ENCODE data around the gene TEX261. TPM values are rescaled to one million over a fixed set of nuclear protein-coding genes. Genes with fewer than 3 reads are reported as not detected.

The TEX261 gene
- total RNA-seq, 1 experiment from 2014 or later, result 70.0 TPM

- TF ChIP-seq CTCF (IDR thresholded peaks at IDR 0.05; ENCODE audit: insufficient read depth in 1 of 2, low read depth in 1 of 2, low read length in 1 of 2, severe bottlenecking in 1 of 2, unreplicated experiment in 1 of 2), result no peak
- Mint-ChIP-seq H3K4me3 (ENCODE audit: unreplicated experiment) (peak overlapping the region; percentile 75), H3K27me3 (ENCODE audit: insufficient read depth, unreplicated experiment) (no peaks in the 10 kb centered on the region), H3K9me3 (ENCODE audit: unreplicated experiment) (no peaks in the 10 kb centered on the region), H3K36me3 (ENCODE audit: insufficient read depth, unreplicated experiment) (no peaks in the 10 kb centered on the region), H3K27ac (ENCODE audit: unreplicated experiment) (no peak overlapping the region), H3K4me1 (ENCODE audit: low read depth, unreplicated experiment) (peaks cover 7% of the 10 kb centered on the region)
- CTCF ChIA-PET, result interaction anchor here (0.6 kb wide), 2 partner anchors 63 to 209 kb away, joined by 3 to 4 read pairs; no protein-coding TSS in a partner anchor
- Histone ChIP-seq H3K36me3 (ENCODE audit: control insufficient read depth, insufficient read depth, low read length) (no peaks in the 10 kb centered on the region), H3K4me1 (peaks cover 10% of the 10 kb centered on the region; the same call in 1 of the 2 replicates), H3K9me3 (no peaks in the 10 kb centered on the region), H3K4me3 (ENCODE audit: low read depth, low read length) (no peak overlapping the region), H3K27me3 (replicated peaks; ENCODE audit: control insufficient read depth, insufficient read depth, low read length) (no peaks in the 10 kb centered on the region)
- no TSS peak for BruUV-seq (replicated peaks)
- intact Hi-C loops (cut with micrococcal nuclease; ENCODE audit: unreplicated experiment), result loop anchor here (1.0 to 5.0 kb wide), 4 partner anchors 29 to 190 kb away; no protein-coding TSS in a partner anchor
- POLR2A ChIA-PET, result no interaction called here
- DNase-seq, result no peak
These were observed 17.0 kb downstream of the TEX261 start for GRCh38 chr2:70977605-70978205.

GRCh38 chr2:70975237-70975636 lies 19.4 kb downstream of the TEX261 start:
- Histone ChIP-seq H3K36me3 (ENCODE audit: control insufficient read depth, insufficient read depth, low read length) (no peaks in the 10 kb centered on the region), H3K4me3 (ENCODE audit: low read depth, low read length) (no peak overlapping the region), H3K9me3 (no peaks in the 10 kb centered on the region), H3K27me3 (replicated peaks; ENCODE audit: control insufficient read depth, insufficient read depth, low read length) (no peaks in the 10 kb centered on the region), H3K4me1 (peaks cover 10% of the 10 kb centered on the region; the same call in 1 of the 2 replicates)
- Mint-ChIP-seq H3K4me1 (ENCODE audit: low read depth, unreplicated experiment) (peaks cover 7% of the 10 kb centered on the region), H3K9me3 (ENCODE audit: unreplicated experiment) (no peaks in the 10 kb centered on the region), H3K36me3 (ENCODE audit: insufficient read depth, unreplicated experiment) (no peaks in the 10 kb centered on the region), H3K27me3 (ENCODE audit: insufficient read depth, unreplicated experiment) (peaks cover 5% of the 10 kb centered on the region), H3K27ac (ENCODE audit: unreplicated experiment) (peak overlapping the region; percentile 82), H3K4me3 (ENCODE audit: unreplicated experiment) (no peak overlapping the region)
- intact Hi-C loops (cut with micrococcal nuclease; ENCODE audit: unreplicated experiment), result loop anchor here (5.0 kb wide), 1 partner anchor 188 kb away; no protein-coding TSS in a partner anchor
- no TSS peak for BruUV-seq (replicated peaks)
- no peak for TF ChIP-seq CTCF (IDR thresholded peaks at IDR 0.05; ENCODE audit: insufficient read depth in 1 of 2, low read depth in 1 of 2, low read length in 1 of 2, severe bottlenecking in 1 of 2, unreplicated experiment in 1 of 2)
- POLR2A ChIA-PET, result no interaction called here
- DNase-seq, result no peak
- CTCF ChIA-PET, result no interaction called here

GRCh38 chr2:70974592-70974991 lies 20.1 kb downstream of the TEX261 start:
- H3K27me3 Mint-ChIP-seq (ENCODE audit: insufficient read depth, unreplicated experiment), result peaks cover 5% of the 10 kb centered on the region
- Histone ChIP-seq H3K36me3 (ENCODE audit: control insufficient read depth, insufficient read depth, low read length) (no peaks in the 10 kb centered on the region), H3K27me3 (replicated peaks; ENCODE audit: control insufficient read depth, insufficient read depth, low read length) (no peaks in the 10 kb centered on the region), H3K4me3 (ENCODE audit: low read depth, low read length) (no peak overlapping the region), H3K9me3 (no peaks in the 10 kb centered on the region), H3K4me1 (peaks cover 10% of the 10 kb centered on the region; the same call in 1 of the 2 replicates)
- DNase-seq, result no peak
- ChIA-PET POLR2A (no interaction called here), CTCF (no interaction called here)
- no peak overlapping the region for H3K4me3 Mint-ChIP-seq (ENCODE audit: unreplicated experiment)
- peaks cover 7% of the 10 kb centered on the region for H3K4me1 Mint-ChIP-seq (ENCODE audit: low read depth, unreplicated experiment)
- no peaks in the 10 kb centered on the region for H3K36me3 Mint-ChIP-seq (ENCODE audit: insufficient read depth, unreplicated experiment)
- no peak for TF ChIP-seq CTCF (IDR thresholded peaks at IDR 0.05; ENCODE audit: insufficient read depth in 1 of 2, low read depth in 1 of 2, low read length in 1 of 2, severe bottlenecking in 1 of 2, unreplicated experiment in 1 of 2)
- BruUV-seq (replicated peaks), result no TSS peak
- H3K27ac Mint-ChIP-seq (ENCODE audit: unreplicated experiment), result no peak overlapping the region
- H3K9me3 Mint-ChIP-seq (ENCODE audit: unreplicated experiment), result no peaks in the 10 kb centered on the region
- intact Hi-C loops (cut with micrococcal nuclease; ENCODE audit: unreplicated experiment), result no loop called here

Measured in Caco-2 (cell line).